PFSK-1 (cell line): ENCODE data around the gene SLC12A4.

Experiments
- FOXP2 ChIP-seq: optimal IDR thresholded peaks from 2 replicates; pipeline ENCODE3; 2011; ENCODE audit warnings: borderline replicate concordance, control low read depth, inconsistent platforms; ENCODE audit not compliant: insufficient read depth; ENCODE audit errors: extremely low read length, extremely low read depth
- POLR2AphosphoS5 ChIP-seq: IDR thresholded peaks from 2 replicates; pipeline ENCODE4 v1.6.1; 2012; ENCODE audit warnings: low read depth, mild to moderate bottlenecking, control low read depth, low read length, moderate library complexity
- REST ChIP-seq, 2 experiments: IDR thresholded peaks; 2 replicates each; pipeline versions ENCODE4 v1.6.1 to v1.8.0; 2011 to 2012; ENCODE audit warnings: low read depth in 2 of 2, low read length in 2 of 2, control low read depth in 1 of 2, inconsistent platforms in 1 of 2, mild to moderate bottlenecking in 1 of 2, moderate library complexity in 1 of 2; ENCODE audit not compliant: insufficient read depth in 1 of 2
- SIN3A ChIP-seq: IDR thresholded peaks from 2 replicates; pipeline ENCODE4 v1.6.1; 2012; ENCODE audit warnings: mild to moderate bottlenecking, low read length, moderate library complexity, borderline replicate concordance; ENCODE audit not compliant: insufficient read depth
- TAF1 ChIP-seq: IDR thresholded peaks from 2 replicates; pipeline ENCODE4 v1.6.1; 2012; ENCODE audit warnings: low read length, control low read depth, borderline replicate concordance; ENCODE audit not compliant: insufficient read depth

The SLC12A4 gene

DNA sequence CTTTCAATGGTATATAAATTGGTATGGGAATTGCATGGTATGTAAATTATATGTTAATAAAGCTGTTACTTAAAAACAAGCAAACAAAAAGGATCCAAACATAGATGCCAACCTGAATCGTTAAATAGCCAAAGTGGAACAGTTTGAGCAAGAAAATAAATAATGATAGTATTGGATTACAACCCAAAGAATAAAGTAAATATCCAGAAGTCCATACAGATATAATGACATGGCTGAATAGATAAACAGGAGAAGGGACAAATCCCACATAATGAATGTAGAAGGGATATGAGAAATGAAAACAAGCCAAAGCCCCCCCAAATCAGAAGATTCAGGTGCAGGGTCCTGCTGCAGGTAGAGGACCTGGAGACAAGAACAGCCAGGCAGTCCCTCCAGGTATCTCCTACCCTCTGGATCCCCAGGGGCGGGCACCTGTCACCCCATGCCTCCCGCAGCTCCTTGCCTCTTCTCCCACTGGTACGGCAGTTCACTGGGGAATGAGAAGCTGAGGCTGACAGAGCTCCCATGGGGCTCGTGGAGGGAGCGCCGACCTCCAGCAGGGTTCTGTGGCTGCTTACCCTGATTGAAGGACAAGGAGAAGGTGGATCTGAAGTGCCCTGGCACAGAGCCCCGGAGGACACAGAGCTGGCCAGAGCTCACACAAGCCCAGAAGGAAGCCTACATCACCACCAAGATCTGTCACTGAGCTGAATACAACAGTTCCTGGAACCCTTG is 14.6 kb downstream of the SLC12A4 start:
- no peak for TF ChIP-seq TAF1
- no peak for TF ChIP-seq FOXP2
- no peak for TF ChIP-seq POLR2AphosphoS5
- no peak for TF ChIP-seq SIN3A
- no peak for TF ChIP-seq REST (IDR thresholded peaks at IDR 0.05; ENCODE audit: insufficient read depth in 1 of 2, low read depth in 2 of 2, low read length in 2 of 2)

- TF ChIP-seq POLR2AphosphoS5 (no peak), REST (IDR thresholded peaks at IDR 0.05; ENCODE audit: insufficient read depth in 1 of 2, low read depth in 2 of 2, low read length in 2 of 2) (no peak), SIN3A (no peak)
These were observed 17.0 kb downstream of the SLC12A4 start for GRCh38 chr16:67951485-67951884.

DNA sequence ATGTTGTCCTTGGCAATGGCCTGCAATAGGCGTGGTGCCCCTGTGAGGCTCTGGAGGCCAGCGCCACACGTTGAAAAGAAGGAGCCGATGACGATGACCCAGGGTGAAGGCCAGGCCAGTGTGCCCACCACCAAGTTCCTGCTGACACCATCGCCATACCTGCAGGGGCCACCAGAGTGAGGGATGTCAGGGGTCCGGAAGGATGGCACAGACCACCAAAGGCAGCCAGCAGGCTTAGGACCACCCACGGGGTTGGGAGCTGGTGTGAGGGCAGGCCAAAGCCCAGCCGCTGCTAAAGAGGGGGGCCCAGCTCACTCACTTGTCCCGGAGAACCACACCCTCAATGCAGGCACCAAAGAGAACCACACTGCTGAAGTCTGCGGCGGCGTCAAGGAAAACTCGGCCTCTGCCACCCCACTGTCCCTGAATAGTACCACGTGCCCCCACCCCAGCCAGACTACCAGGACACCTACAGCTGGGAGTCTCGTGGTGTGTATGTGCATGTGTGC is 18.0 kb downstream of the SLC12A4 start:
- TF ChIP-seq FOXP2 (no peak), REST (IDR thresholded peaks at IDR 0.05; ENCODE audit: insufficient read depth in 1 of 2, low read depth in 2 of 2, low read length in 2 of 2) (no peak), TAF1 (no peak), SIN3A (no peak), POLR2AphosphoS5 (no peak)

GRCh38 chr16:67949645-67950044 is 18.8 kb downstream of the SLC12A4 start:
- TF ChIP-seq SIN3A (no peak), FOXP2 (no peak), TAF1 (no peak), REST (IDR thresholded peaks at IDR 0.05; ENCODE audit: insufficient read depth in 1 of 2, low read depth in 2 of 2, low read length in 2 of 2) (no peak), POLR2AphosphoS5 (no peak)

DNA sequence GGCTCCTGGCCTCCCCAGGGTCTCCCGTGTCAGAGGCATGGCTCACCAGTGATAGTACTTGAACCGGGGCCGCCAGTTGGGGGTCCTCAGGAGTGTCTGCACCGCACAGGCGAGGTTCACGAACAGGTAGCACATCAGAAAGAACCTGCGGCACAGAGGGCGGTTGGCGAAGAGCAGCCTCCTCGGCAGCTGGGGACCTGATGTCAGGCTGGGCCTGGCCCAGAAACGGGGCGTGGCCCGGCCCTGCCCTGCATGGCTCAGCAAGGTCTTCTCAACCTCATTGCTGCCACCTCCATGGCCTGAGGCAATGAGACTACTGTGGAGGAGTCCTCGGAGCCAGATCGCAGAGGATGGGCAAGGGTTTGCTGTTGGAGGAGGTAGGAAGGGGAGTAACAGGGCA is 20.4 kb downstream of the SLC12A4 start:
- TF ChIP-seq TAF1 (no peak), SIN3A (no peak), FOXP2 (no peak), REST (IDR thresholded peaks at IDR 0.05; ENCODE audit: insufficient read depth in 1 of 2, low read depth in 2 of 2, low read length in 2 of 2) (no peak), POLR2AphosphoS5 (no peak)
